ENCODE results near the gene NUBPL.

DNA sequence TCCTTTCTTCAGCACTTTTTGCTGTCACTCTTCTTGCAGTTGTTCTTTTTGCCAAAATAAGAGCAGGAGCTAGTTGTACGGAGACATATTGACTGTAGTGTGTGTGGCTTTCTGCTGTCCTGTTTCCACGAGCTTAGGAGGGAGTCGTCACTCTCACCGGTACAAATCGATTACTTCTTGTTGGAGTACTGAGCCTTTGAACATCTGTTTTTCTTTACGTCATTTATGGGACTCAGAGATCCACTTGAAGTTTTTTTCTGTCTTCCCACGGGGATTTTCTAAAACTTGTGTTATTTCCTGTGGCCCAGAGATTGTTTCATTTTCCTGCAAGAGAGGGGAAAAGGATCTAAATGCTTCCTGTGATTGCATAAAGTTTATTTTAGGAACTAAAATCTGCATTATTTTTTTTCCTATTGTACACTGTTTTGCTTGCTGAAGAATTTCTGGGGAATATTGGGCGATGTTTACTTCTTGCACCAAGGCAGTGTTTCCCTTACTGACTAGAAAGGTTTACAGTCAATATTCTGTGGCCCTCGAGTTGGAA lies 316.1 kb downstream of the NUBPL start:
- TF ChIP-seq, protein P1, sequence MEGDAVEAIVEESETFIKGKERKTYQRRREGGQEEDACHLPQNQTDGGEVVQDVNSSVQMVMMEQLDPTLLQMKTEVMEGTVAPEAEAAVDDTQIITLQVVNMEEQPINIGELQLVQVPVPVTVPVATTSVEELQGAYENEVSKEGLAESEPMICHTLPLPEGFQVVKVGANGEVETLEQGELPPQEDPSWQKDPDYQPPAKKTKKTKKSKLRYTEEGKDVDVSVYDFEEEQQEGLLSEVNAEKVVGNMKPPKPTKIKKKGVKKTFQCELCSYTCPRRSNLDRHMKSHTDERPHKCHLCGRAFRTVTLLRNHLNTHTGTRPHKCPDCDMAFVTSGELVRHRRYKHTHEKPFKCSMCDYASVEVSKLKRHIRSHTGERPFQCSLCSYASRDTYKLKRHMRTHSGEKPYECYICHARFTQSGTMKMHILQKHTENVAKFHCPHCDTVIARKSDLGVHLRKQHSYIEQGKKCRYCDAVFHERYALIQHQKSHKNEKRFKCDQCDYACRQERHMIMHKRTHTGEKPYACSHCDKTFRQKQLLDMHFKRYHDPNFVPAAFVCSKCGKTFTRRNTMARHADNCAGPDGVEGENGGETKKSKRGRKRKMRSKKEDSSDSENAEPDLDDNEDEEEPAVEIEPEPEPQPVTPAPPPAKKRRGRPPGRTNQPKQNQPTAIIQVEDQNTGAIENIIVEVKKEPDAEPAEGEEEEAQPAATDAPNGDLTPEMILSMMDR (conservative IDR thresholded peaks at IDR 0.05; ENCODE audit: low read length): no peak
- no peak for TF ChIP-seq EZH2phosphoT487 (IDR thresholded peaks at IDR 0.05; ENCODE audit: borderline replicate concordance, low read depth, low read length)
